ENCODE data around the gene VWA7.

The VWA7 gene

GRCh38 chr6:31719001-31719400 is 58.1 kb downstream of the VWA7 start:
- no peak for DNase-seq (ENCODE audit: extremely low spot score)
- ChIA-PET POLR2A (no interaction called here), CTCF (no interaction called here)
- TF ChIP-seq CTCF (IDR thresholded peaks at IDR 0.05; ENCODE audit: control extremely low read depth, extremely low read depth, low read depth, missing control alignments) = no peak

- no peak for DNase-seq (ENCODE audit: extremely low spot score)
- POLR2A ChIA-PET = no interaction called here
- no peak for TF ChIP-seq CTCF (IDR thresholded peaks at IDR 0.05; ENCODE audit: control extremely low read depth, extremely low read depth, low read depth, missing control alignments)
- CTCF ChIA-PET = no interaction called here
Measured at GRCh38 chr6:31718265-31718664, 58.9 kb downstream of the VWA7 start.

DNA sequence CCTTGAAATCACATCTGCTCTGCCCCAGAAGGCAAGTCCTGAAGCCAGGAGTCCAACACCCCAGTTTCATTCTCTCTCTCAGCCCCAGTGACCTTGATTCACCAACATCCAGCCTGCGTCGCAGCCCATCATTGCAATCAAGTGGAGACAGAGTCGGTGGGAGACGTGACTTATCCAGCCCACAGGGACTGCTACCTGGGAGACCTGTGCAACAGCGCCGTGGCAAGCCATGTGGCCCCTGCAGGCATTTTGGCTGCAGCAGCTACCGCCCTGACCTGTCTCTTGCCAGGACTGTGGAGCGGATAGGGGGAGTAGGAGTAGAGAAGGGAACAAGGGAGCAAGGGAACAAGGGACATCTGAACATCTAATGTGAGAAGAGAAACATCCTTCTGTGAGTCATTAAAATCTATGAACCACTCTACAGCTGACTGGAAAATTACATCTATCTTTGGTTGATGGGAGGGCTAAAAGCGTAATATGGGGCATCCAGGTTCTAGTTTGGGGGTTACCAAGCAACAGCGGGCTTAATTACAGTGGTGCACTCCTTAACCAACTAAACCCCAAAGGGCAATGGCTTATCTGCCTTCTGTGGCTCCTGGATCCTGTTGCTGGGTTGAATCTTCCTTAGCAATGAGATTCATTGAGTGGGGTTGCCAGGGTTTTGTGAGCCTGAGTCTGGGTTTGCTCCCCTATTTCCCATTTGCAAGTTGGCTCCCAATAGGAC is 59.5 kb downstream of the VWA7 start:
- no peak for TF ChIP-seq CTCF (IDR thresholded peaks at IDR 0.05; ENCODE audit: control extremely low read depth, extremely low read depth, low read depth, missing control alignments)
- DNase-seq (ENCODE audit: extremely low spot score) = no peak
- ChIA-PET CTCF (no interaction called here), POLR2A (interaction anchor here (0.6 kb wide), 1 partner anchor 118 kb away, joined by 10 read pairs; no protein-coding TSS in a partner anchor)

Data from GM10248 (cell line).